ENCODE data around the gene RWDD1.

GRCh38 chr6:116568821-116569755 is 2.2 kb upstream of the RWDD1 start:
- TF ChIP-seq EZH2 (IDR thresholded peaks at IDR 0.05; ENCODE audit: borderline replicate concordance, low read depth, low read length, poor library complexity, severe bottlenecking), result no peak
- TF ChIP-seq CTCF (conservative IDR thresholded peaks at IDR 0.05; ENCODE audit: low read depth, low read length), result no peak

All from A673 (cell line).